ENCODE data around the gene RGS16. TPM values are rescaled to one million over a fixed set of nuclear protein-coding genes. Genes with fewer than 3 reads are reported as not detected.

The RGS16 gene, protein sequence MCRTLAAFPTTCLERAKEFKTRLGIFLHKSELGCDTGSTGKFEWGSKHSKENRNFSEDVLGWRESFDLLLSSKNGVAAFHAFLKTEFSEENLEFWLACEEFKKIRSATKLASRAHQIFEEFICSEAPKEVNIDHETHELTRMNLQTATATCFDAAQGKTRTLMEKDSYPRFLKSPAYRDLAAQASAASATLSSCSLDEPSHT
- total RNA-seq (under 1 TPM; 0.41 to 0.49 TPM), polyA plus RNA-seq (not detected), total RNA-seq (1.6 to 178 (median 5.2) reads per million in 6 experiments)

- H3K4me1 Mint-ChIP-seq = peaks cover 7 to 24% (median 14%) of the 10 kb centered on the region in 4 donors
- no peaks in the 10 kb centered on the region for H3K9me3 Mint-ChIP-seq
- peak; percentile 66 to 86 (median 70) for DNase-seq
- POLR2A ChIA-PET = interaction anchor here (0.5 to 1.4 kb wide), 3 partner anchors 10 to 178 kb away, joined by 3 to 8 read pairs (median 7); no protein-coding TSS in a partner anchor
- peak within 1 kb of the TSS; percentile 68 to 87 (median 82) for H3K4me3 Mint-ChIP-seq
- H3K36me3 Mint-ChIP-seq = no peaks in the 10 kb centered on the region
- H3K27ac Mint-ChIP-seq = peak within 1 kb of the TSS in 8 of 10 donors; percentile 15 to 78 (median 42)
- ATAC-seq = peak; percentile 90 to 93
- peaks cover 13 to 34% (median 16%) of the 10 kb centered on the region in 5 donors for H3K27me3 Mint-ChIP-seq
These were observed at the start of gene RGS16 for GRCh38 chr1:182604175-182605164. RGS16 (minus strand) TSS chr1:182604389; CDS start chr1:182604259, 130 bp downstream.

- DNase-seq = no peak
- no peak for ATAC-seq
- Mint-ChIP-seq H3K36me3 (no peaks in the 10 kb centered on the region), H3K4me1 (no peaks in the 10 kb centered on the region), H3K27me3 (peaks cover 0 to 10% (median 10%) of the 10 kb centered on the region in 5 donors), H3K4me3 (no peak overlapping the region), H3K27ac (no peak overlapping the region), H3K9me3 (no peaks in the 10 kb centered on the region)
- POLR2A ChIA-PET = no interaction called here
These were observed 49.8 kb upstream of the RGS16 start for GRCh38 chr1:182653986-182654385.

GRCh38 chr1:182652933-182653332, 48.7 kb upstream of the RGS16 start:
- H3K4me3 Mint-ChIP-seq = no peak overlapping the region
- no peaks in the 10 kb centered on the region for H3K36me3 Mint-ChIP-seq
- POLR2A ChIA-PET = no interaction called here
- no peak overlapping the region for H3K27ac Mint-ChIP-seq
- peaks cover 2 to 12% (median 10%) of the 10 kb centered on the region in 5 donors for H3K27me3 Mint-ChIP-seq
- no peaks in the 10 kb centered on the region for H3K4me1 Mint-ChIP-seq
- no peaks in the 10 kb centered on the region for H3K9me3 Mint-ChIP-seq
- DNase-seq (no peak), ATAC-seq (no peak)

DNA sequence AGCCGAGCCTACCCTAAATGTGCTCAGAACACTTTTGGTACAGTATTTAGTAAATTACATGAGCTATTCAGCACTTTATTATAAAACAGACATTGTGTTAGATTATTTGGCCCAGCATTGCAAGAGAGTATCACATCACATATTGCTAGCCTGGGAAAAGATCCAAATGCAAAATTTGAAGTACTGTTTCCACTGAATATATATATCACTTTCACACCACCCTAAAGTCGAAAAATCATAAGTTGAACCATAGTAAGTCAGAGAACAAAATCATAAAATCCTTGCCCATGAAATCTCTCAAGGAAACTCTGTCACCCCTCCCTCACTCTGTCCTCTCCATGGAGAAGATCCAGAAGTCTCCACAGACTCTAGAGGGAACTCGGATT, 47.1 kb upstream of the RGS16 start:
- Mint-ChIP-seq H3K9me3 (no peaks in the 10 kb centered on the region), H3K36me3 (no peaks in the 10 kb centered on the region), H3K4me1 (no peaks in the 10 kb centered on the region), H3K27ac (no peak overlapping the region), H3K4me3 (no peak overlapping the region), H3K27me3 (peaks cover 0 to 6% (median 2%) of the 10 kb centered on the region in 5 donors)
- DNase-seq (no peak), ATAC-seq (no peak)
- POLR2A ChIA-PET = no interaction called here

DNA sequence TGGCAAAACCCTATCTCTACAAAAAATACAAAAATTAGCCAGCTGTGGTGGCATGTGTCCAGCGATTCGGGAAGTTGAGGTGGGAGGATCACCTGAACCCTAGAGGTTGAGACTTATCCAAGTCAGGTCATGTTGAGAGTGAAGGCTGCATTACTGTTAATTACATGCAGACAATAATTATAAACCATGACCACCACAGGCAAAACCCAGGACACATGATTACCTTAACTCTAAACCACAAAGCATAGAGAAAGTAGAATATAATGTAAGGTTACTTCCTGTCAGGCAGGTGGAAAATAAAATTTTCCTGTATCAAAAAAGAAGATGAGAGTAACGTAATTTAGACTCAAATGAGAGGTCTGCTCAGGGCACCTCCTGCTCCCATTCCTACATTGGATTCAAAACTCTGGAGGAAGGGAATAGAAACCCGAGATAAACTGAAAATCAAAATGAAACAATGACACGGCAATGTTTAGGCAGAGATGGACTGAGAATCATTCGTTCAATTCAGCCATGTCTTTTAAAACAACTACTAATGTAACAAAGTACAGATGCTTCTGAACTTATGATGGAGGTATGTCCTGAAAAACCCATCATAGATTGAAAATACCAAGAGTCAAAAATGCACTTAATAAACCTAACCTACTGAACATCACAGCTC, 46.6 kb upstream of the RGS16 start:
- no peak overlapping the region for H3K4me3 Mint-ChIP-seq
- H3K36me3 Mint-ChIP-seq = no peaks in the 10 kb centered on the region
- H3K27ac Mint-ChIP-seq = no peak overlapping the region

DNA sequence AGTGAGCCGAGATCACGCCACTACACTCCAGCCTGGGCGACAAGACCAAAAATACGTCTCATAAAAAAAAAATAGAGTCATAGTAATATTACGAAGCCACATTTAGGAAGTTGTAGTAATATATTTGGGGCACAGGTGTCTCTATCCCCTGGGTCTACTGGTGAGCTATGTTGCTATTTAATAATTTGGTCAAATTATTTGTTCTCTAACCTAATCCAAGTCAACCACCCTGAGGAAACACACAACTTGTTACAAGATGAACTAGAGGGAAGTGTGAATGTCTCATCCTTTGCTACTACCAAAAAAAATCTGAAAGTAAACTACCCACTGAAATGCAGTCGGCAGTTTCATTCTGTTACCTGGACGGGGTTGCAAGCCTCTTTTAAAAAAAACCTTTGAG, 44.9 kb upstream of the RGS16 start:
- Mint-ChIP-seq H3K36me3 (no peaks in the 10 kb centered on the region), H3K4me3 (no peak overlapping the region), H3K27me3 (peaks cover 0 to 16% (median 4%) of the 10 kb centered on the region in 5 donors), H3K9me3 (no peaks in the 10 kb centered on the region), H3K27ac (no peak overlapping the region), H3K4me1 (no peaks in the 10 kb centered on the region)
- DNase-seq = no peak
- no peak for ATAC-seq
- POLR2A ChIA-PET = interaction anchor here (0.7 kb wide), 1 partner anchor 44 kb away, joined by 7 read pairs; no protein-coding TSS in a partner anchor

More for the DNA sequence above, 46.6 kb upstream of the RGS16 start:
- Mint-ChIP-seq H3K9me3 (no peaks in the 10 kb centered on the region), H3K27me3 (peaks cover 0 to 4% (median 3%) of the 10 kb centered on the region in 5 donors), H3K4me1 (no peaks in the 10 kb centered on the region)
- ATAC-seq (no peak), DNase-seq (no peak)
- POLR2A ChIA-PET = no interaction called here

- H3K27me3 Mint-ChIP-seq = peaks cover 0 to 16% (median 7%) of the 10 kb centered on the region in 5 donors
- no peak for ATAC-seq
- POLR2A ChIA-PET = no interaction called here
These were observed 42.5 kb upstream of the RGS16 start for GRCh38 chr1:182646739-182647138.

DNA sequence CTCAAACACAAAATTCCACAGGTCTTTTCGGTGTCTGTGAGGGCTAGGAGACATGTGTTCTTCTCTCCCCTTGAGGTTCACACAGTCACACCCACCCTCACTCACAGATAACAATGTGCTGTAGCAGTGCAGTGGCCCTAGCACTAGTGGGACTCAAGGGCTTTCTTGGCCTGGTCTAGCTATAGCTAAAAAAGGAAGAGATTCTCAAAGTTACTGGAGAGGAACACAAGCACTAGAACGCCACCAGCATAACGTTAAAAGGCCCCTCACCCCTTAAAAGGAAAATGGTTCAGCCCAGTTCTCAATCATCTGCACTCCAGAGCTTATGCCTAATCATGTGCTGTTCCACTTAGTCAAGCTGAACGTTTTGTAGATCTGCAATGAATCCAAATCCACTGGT, 40.7 kb upstream of the RGS16 start:
- H3K4me1 Mint-ChIP-seq = no peaks in the 10 kb centered on the region
- POLR2A ChIA-PET = no interaction called here
- H3K27me3 Mint-ChIP-seq = peaks cover 0 to 16% (median 7%) of the 10 kb centered on the region in 5 donors
- no peak overlapping the region for H3K4me3 Mint-ChIP-seq
- DNase-seq = no peak
- peak overlapping the region in 1 of 10 donors; percentile 17 for H3K27ac Mint-ChIP-seq
- H3K36me3 Mint-ChIP-seq = no peaks in the 10 kb centered on the region
- H3K9me3 Mint-ChIP-seq = no peaks in the 10 kb centered on the region
- ATAC-seq = no peak

More at GRCh38 chr1:182646739-182647138, 42.5 kb upstream of the RGS16 start:
- Mint-ChIP-seq H3K4me3 (no peak overlapping the region), H3K4me1 (no peaks in the 10 kb centered on the region), H3K36me3 (no peaks in the 10 kb centered on the region), H3K9me3 (no peaks in the 10 kb centered on the region), H3K27ac (no peak overlapping the region)
- DNase-seq = no peak

- DNase-seq (no peak), ATAC-seq (no peak)
- Mint-ChIP-seq H3K36me3 (no peaks in the 10 kb centered on the region), H3K4me1 (no peaks in the 10 kb centered on the region), H3K4me3 (no peak overlapping the region), H3K9me3 (no peaks in the 10 kb centered on the region), H3K27ac (no peak overlapping the region), H3K27me3 (peaks cover 0 to 16% (median 7%) of the 10 kb centered on the region in 5 donors)
- POLR2A ChIA-PET = no interaction called here
These were observed 39.5 kb upstream of the RGS16 start for GRCh38 chr1:182643699-182644098.

DNA sequence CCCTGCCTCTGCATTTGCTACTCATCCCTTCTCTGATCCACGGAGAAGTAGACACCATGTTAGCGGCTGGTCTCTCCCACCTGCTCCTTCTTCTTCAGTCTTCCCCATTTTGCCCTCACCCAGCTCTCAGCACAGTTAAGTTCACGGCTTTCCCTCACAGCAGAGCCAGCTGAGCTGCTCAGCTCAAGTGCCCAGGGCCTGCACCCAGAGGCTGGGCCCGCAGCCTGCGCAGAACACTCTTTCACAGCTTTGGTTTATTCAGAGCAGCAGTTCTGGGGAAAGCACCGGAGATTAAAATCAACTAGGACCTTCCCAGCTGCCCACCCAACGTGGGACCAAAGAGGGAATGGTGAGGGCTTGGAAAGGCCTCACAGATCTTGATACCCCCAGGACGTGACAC, 38.3 kb upstream of the RGS16 start:
- POLR2A ChIA-PET = no interaction called here
- H3K27me3 Mint-ChIP-seq = peaks cover 0 to 21% (median 4%) of the 10 kb centered on the region in 5 donors
- H3K27ac Mint-ChIP-seq = no peak overlapping the region
- no peak overlapping the region for H3K4me3 Mint-ChIP-seq
- no peaks in the 10 kb centered on the region for H3K4me1 Mint-ChIP-seq
- ATAC-seq (no peak), DNase-seq (no peak)
- no peaks in the 10 kb centered on the region for H3K36me3 Mint-ChIP-seq
- no peaks in the 10 kb centered on the region for H3K9me3 Mint-ChIP-seq

DNA sequence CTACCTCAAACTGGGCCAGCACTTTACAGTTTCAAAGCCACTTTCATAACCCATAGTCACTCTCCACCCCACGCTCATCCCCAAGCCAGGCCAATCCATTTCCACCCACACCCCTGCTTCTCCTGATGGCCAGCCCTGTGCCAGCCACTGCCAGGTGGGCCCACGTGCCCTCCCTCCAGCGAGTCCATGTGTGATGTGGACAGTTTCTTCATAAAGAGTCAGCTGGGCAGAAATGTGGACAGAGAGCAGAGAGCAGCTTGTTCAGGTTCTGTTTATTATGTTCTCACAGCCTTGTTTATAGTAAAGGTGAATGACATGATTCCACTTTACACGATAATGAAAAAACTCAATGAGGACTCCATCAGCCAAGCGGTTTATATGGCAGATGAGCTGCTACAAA, 37.4 kb upstream of the RGS16 start:
- Mint-ChIP-seq H3K36me3 (no peaks in the 10 kb centered on the region), H3K9me3 (no peaks in the 10 kb centered on the region), H3K27ac (no peak overlapping the region), H3K27me3 (peaks cover 0 to 27% (median 7%) of the 10 kb centered on the region in 5 donors), H3K4me1 (no peaks in the 10 kb centered on the region), H3K4me3 (no peak overlapping the region)
- POLR2A ChIA-PET = no interaction called here
- DNase-seq (no peak), ATAC-seq (no peak)

- Mint-ChIP-seq H3K27ac (no peak overlapping the region), H3K9me3 (no peaks in the 10 kb centered on the region), H3K27me3 (peaks cover 0 to 30% (median 7%) of the 10 kb centered on the region in 5 donors), H3K4me1 (no peaks in the 10 kb centered on the region), H3K36me3 (no peaks in the 10 kb centered on the region), H3K4me3 (no peak overlapping the region)
- DNase-seq (no peak), ATAC-seq (no peak)
- POLR2A ChIA-PET = no interaction called here
These were observed 35.1 kb upstream of the RGS16 start for GRCh38 chr1:182639330-182639729.
